HL-60/S4 (cell line): ENCODE results near the gene SPDYE2.
"Not testable (repeated sequence)": the region's sequence is repeated elsewhere in the genome, so short reads cannot be mapped to it uniquely, and the experiment has no call there.

Source experiments
- in situ Hi-C: fragments of 300-500 bp; cut with MboI; formaldehyde crosslinking; loops from 2 replicates; pipeline ENCODE4 v1.14.3; 2022; ENCODE audit warnings: low sequenced_read_pairs

The SPDYE2 gene

DNA sequence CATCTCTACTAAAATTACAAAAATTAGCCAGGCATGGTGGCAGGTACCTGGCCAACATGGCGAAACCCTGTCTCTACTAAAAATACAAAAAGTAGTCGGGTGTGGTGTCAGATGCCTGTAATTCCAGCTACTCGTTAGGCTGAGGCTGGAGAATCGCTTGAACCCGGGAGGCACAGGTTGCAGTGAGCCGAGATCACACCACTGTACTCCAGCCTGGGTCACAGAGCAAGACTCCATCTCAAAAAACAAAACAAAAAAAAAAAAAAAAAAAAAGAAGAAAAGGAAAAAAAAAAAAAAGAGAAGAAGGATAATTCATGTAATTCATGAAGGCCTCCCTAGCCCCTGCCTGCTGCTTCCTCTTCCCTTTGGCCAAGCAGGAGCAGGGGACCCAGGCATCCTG lies 10.4 kb upstream of the SPDYE2 start:
- in situ Hi-C loops: not testable (repeated sequence)

DNA sequence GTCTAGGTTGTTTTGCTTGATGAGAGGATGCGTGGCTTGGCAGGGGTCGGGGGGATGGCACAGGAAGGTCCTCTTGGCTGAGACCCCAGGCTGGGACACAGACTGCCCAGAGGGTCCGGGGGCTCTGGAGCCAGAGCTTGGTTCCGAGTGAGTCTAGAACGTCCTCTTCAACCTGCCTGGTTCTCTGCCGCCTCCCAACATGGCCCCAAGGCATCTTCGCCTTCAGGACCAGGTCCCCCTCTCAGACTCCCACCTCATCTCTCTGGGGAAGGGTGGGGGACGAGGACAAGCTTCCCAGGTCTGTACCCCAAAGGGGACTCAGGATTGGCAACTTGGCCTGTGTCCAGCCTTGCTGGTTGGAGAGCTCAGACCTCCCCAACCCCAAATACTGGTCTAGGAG lies 8.9 kb upstream of the SPDYE2 start:
- in situ Hi-C loops: not testable (repeated sequence)

DNA sequence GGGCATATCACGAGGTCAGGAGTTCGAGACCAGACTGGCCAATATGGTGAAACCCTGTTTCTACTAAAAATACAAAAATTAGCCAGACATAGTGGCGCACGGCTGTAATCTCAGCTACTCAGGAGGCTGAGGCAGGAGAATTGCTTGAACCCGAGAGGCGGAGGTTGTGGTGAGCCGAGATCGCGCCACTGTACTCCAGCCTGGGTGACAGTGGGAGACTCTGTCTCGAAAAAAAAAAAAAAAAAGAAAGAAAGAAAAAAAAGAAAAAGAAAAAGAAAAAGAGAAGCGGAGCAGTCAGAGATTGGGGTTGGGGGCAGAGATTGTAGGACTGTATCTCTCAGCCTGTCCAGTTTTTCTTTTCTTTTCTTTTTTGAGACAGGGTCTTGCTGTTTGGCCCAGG lies 8.3 kb upstream of the SPDYE2 start:
- in situ Hi-C loops: not testable (repeated sequence)

DNA sequence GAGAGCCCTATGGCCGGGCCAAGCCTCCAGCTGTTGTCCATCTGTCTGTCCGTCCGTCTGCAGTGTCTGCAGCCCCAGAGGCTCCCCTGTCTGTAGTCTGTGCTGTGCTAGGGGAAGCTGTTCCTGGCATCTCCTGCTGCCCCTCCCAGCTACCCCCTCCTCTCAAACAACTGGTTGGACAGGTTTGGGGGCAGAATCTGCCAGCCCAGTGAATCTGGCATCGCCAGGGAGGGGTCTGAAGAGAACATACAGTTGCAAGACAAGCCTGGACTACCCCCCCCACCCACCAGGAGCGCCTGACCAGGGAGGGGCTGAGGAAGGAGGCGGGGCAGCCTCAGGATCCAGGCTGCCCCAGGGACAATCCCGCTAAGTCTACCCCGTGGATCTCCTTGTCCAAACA lies 7.4 kb upstream of the SPDYE2 start, which contains the start of gene UPK3BL2:
Gene UPK3BL2, minus strand, starts transcription at position 101 of the 400 bp plus-strand sequence. Its CDS starts 60 bp downstream, at position 41.
- in situ Hi-C loops: not testable (repeated sequence)

DNA sequence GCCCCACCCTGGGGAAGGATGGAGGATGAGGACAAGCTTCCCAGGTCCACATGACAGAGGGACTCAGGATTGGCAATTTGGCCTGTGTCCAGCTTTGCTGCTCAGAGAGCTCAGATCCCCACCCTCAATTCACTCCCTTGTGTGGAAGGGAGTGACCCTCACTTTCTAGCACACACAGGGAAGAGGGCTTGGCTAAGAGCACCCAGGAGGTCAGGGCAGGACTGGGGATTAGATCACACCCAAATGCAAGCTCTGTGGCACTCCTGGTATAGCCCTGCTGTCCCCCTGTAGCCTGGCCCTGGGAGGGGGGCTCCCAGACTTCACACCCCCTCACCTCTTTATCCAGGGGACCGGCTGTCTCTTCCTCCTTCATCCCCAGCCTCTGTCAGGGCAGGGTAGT lies 6.7 kb upstream of the SPDYE2 start:
- in situ Hi-C loops: not testable (repeated sequence)

DNA sequence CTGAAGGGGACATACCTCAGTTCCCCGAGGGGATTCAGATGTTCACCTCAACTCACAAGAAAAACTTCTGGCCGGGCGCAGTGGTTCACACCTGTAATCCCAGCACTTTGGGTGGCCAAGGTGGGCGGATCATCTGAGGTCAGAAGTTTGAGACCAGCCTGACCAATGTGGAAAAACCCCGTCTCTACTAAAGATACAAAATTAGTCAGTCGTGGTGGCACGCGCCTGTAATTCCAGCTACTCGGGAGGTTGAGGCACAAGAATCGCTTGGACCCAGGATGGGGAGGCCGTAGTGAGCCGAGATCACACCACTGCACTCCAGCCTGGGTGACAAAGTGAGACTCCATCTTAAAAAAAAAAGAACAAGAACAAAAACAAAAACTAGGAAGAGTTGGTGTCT lies 5.7 kb upstream of the SPDYE2 start:
- in situ Hi-C loops: not testable (repeated sequence)

DNA sequence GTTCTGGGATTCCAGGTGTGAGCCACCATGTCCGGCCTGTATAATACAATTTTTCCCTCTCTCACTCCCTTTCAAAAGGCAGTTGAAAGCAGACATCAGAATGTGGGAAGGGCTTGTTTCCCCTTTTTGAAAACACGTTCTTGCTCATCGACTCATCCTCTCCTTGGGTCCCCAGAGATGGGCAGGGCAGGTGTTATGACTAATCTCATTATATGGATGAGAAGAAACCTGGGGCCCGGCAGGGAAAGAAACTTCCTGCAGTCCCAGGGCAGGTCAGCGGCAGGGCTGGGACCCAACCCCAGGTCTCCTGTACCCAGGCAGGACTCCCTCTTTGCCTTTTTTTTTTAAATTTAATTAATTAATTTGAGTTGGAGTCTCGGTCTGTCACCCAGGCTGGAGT lies 4.7 kb upstream of the SPDYE2 start:
- in situ Hi-C loops: not testable (repeated sequence)

DNA sequence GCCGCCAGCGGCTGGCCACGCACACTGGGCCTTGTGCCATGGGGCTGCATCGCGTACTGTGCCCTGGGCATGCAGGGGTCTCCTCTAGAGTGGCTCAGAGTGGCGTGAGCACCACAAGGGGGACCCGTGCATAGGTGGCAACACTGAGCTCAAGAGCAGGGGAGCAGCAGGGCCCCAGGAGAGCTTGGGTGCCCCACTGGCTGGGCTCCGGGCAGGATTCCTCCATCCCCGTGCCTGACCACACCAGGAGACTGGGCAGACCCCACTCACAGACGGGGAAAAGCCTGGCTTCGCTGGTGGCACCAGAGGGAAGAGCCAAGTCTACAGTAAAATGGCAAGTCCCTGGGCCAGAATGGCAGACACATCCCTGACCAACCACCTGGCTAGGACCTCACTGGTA lies 17.6 kb downstream of the SPDYE2 start:
- in situ Hi-C loops: not testable (repeated sequence)

DNA sequence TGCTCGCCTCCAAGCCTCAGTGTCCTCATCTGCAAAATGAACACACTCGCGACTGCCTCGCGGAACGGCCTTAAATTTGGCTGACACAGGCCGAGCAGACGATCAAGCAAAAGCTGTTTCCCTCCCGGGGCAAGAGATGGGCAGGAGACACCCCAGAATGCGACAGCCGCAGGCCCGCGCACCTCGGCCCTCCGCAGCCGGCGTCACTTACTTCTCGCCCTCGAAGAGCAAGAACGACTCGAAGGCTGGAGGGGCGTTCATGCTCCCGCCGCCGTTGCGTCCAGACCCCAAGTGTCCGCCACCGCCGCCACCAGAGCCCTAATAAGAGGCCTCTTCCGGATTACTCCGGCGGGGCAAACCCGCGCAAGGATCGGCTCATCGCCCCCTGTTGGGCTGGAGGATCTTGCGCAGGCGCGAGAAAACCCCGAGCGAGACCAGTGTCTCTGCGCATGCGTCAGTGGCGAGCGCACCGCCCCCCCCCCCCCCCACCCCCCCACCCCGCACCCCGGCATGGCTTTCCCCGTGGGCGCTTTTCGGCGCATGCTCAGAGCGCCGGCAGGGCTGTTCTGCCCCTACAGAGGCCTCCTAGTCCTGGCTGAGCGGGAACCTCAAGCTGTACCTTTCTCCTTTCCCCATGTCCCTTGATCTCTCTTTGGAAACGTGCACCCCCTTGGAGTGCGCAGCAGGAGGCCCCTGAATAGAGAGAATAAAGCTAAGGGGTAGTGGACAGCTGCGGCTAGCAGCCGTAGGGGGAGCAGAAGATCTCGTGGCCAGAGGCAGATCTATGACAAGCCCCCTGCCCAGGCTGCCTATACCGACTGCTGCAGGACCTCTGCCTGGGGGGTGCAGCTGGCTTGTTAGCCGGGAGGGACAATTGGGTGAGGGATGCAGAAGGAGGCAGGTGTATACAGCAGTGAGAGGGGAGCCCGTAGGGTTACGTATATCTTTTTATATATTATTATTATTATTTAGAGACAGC lies 21.5 kb downstream of the SPDYE2 start, which contains the start of gene POLR2J3:
Gene POLR2J3, minus strand, starts transcription at position 323 of the 979 bp plus-strand sequence. Its CDS starts 62 bp downstream, at position 261.
- in situ Hi-C loops: not testable (repeated sequence)

DNA sequence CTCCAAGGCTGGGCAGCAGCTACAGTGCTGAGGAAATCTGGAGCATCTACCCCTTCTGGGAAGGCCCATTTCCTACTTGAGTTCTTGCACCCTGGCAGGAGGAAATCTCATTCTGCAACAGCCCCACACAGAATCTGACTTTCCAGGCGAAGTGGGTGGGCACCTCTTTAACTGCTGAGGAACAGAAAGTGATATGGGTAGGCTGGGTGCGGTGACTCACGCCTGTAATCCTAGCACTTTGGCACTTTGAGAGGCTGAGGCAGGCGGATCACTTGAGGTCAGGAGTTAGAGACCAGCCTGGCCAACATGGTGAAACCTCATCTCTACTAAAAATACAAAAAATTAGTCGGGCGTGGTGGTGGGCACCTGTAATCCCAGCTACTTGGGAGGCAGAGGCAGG lies 23.6 kb downstream of the SPDYE2 start:
- in situ Hi-C loops: not testable (repeated sequence)

DNA sequence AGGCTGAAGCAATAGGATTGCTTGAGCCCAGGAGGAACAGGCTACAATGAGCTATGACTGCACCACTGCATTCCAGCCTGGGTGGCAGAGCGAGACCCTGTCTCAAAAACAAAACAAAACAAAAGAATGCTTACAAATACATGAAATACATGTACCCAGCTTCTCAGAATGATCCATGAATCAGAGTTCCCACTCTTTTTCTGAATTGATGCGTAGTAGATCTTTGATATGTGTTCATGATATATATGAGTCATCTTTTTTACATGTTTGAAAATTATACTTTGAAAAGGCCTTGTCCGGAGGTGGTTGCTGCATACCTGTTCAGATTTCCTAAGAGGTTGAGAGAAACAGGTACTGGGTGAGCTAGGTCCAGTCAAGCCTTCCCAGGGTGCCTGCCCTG lies 25.3 kb downstream of the SPDYE2 start:
- in situ Hi-C loops: not testable (repeated sequence)

DNA sequence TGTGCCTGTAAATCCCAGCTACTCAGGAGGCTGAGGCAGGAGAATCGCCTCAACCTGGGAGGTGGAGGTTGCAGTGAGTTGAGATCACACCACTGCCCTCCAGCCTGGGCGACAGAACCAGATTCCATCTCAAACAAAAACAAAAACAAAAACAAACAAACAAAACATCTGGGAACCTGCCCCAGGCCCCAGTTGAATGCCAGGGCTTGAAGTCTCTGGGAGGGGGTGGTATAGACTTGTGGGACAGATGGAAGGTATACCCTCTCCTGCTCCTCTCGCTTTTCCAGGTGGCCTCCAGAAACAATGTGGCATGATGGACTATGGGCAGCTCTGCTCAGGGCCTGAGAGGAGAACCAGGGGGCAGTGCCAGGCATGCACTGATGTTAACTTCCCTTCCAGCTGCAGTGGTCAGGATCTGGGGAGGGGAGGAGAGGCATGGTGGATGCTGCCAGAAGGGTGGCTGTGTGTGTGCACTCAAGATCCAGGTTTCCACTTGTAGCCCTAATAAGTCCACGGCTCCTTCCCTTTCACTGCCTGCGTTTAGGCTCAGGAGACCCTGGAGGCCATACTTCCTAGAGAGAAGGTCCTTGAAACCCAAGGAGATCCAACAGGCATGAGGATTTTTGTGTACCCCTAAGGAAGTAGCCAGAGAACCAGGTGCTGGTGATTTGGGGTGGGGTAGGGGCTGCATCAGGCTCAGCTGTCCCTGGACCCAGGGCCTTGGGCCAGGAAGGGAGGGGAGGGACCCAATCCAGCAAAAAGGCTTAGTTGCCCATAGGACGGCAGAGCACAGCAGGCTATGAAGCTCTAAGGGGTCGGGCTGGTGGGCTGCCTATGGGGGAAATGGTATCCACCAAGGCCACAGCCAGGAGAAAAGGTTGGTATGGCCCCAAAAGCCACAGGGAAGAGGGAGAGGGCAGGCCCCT lies 26.6 kb downstream of the SPDYE2 start:
- in situ Hi-C loops: not testable (repeated sequence)

DNA sequence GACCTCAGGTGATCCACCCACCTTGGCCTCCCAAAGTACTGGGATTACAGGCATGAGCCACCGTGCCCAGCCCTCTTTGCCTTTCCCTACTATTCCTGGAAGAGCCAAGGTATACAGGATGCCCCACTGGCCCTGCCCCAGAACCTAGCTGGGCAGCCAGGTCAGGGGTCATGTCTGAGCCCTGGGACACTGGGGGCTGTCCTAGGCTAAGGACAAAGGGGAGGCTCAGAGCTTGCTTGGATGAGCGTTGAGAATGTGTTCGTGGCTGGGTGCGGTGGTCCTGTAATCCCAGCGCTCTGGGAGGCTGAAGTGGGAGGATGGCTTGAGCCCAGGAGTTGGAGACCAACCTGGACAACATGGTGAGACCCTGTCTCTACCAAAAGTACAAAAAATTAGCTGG lies 27.5 kb downstream of the SPDYE2 start:
- in situ Hi-C loops: not testable (repeated sequence)

DNA sequence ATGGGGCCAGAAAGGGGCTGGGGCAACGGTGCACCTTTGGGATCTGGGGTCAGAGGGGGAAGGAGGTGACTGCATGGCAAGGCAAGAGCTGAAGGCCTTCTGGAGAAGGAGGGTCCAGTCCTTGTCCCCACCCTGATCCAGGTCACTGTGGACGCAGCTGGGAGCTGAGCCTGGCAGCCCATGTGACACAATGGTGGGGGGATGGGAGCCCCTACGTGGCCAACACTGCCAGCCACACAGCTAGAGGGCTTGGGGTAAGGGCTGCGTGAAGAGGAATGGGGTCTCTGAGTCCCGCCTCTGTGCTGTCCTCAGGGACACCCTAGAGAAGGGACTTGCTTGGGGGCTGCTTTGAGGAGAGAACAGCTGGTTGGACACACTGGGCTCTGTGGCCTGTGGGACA lies 30.7 kb downstream of the SPDYE2 start:
- in situ Hi-C loops: not testable (repeated sequence)

DNA sequence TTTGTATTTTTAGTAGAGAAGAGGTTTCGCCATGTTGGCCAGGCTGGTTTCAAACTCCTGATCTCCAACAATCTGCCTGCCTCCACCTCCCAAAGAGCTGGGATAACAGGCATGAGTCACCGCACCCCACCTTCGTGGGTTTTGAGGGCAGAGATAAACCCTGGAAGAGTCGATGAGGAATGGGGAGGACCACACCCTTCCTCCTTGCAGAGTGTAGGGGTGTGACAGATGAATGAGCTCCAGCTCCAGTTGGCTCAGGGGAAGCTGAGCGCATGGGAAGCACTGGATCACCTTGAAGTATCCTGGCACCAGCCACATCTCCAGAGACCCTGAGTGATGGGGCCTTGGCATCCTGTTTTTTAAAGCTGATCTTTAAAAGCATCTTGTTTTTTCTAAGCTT lies 32.5 kb downstream of the SPDYE2 start:
- in situ Hi-C loops: not testable (repeated sequence)

DNA sequence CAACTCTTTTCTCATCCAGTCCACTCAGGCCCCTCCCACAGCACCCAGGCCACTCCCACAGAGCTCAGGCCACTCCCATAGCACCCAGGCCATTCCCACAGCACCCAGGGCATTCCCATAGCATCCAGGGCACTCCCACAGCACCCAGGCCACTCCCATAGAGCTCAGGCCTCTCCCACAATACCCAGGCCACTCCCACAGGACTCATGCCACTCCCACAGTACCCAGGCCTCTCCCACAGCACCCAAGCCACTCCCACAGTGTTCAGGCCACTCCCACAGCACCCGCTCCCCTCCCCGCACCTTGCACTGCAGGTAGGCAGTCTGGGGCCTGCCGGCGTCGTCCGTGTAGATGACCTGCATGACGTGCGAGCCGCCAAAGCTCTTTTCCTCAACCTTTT lies 38.8 kb downstream of the SPDYE2 start:
- in situ Hi-C loops: not testable (repeated sequence)

DNA sequence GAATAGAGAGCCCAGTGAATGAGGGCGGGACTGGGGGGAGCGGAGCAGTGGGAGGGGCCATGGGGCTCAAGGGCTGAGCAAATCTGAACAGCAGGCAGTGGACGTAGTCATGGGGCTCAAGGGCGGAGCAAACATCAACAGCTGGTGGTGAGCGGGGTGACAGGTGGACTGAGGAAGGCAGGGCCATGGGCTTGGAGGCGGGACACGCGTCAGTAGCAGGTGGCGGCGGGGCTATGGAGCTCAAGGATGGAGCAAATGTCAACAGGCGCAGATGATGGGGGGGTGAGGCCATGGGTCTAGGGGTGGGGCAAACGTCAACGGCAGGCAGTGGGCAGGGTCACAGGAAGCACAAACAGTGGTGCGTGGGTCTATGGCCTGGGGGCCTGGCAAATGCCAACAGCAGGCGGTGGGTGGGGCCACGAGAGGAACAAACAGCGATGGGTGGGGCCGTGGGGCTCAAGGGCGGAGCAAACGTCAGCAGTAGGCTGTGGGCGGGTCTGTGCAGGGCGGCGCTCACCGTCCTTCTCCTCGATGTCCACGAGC lies 41.5 kb downstream of the SPDYE2 start:
- in situ Hi-C loops: not testable (repeated sequence)

DNA sequence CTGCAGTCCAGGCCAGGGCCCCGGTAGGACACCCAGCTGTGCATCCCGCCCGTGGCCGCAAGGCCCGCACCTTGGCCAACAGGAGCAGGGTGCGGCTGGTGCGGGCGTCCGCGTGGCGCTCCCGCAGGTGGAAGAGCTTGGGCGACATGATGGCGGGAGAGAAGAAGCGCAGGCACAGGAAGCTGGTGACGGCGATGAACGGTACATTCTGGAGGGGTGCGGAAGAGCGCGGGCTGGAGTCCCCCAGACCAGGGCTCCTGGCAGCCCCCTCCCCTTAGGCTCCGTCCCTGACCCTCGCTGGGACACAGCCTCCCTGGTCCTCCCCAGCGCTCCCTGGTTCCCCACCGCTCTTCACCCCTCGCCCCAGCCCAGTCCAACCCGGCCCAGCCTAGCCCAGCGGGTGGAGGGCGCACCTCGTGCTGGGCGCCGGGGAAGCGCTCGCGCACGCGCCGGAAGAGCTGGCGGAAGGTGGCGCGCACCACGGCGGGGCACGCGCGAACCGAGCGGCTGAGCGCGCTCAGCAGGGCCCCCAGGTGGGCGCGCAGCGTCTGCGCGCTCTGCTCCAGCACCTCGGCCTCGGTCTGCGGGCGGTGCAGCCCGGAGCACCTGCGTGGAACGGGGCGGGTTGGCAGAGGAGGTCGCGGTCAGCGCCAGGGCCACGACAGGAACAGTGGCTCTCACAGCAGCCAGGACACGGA lies 42.8 kb downstream of the SPDYE2 start:
- in situ Hi-C loops: not testable (repeated sequence)

DNA sequence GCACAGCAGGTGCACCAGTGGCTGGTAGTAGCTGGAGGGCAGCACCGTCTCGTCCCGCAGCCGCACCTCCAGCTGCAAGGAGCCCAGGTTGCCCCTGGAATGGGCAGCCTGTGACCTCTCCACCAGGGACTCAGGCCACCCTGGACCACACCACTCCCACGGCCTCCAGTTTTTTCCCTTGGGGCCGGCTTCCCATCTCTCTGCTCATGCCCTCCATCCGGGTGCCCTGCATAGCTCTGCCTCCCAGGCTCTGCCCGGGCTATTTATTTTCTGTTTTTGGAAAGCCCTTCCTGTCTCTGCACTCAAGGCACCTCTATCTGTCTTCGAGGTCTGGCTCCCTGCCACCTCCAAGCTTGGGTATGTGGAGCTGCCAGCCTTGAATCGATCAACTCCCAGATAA lies 45.0 kb downstream of the SPDYE2 start:
- in situ Hi-C loops: not testable (repeated sequence)

DNA sequence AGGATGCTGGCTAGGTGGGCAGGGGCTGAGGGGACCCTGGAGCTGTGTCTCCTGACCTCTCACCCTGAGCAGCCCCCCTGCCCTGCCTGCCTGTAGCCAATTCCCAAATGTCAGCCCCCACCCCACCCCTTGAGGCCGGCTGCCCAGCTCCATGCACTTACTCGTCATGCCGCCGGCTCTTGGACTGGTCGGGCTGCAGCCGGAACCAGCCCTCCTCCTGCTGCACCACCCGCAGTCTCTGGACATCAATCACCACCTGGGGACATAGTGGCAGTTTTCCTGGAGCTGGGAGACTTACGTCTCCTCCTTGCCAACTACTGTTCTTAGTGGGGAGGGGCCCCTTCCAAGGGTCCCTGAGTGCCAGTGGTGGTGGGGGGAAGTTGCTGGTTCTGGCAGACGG lies 48.7 kb downstream of the SPDYE2 start:
- in situ Hi-C loops: not testable (repeated sequence)
